GM19455 (cell line): ENCODE data around the gene DNAI1.

ENCODE experiments used
- ATAC-seq: cut with Tn5 transposase; IDR thresholded peaks from one replicate; pipeline ENCODE4 v1.9.1; 2021; ENCODE audit not compliant: unreplicated experiment

Gene DNAI1

GRCh38 chr9:34555936-34556525 is 97.4 kb downstream of the DNAI1 start:
- ATAC-seq = no peak

GRCh38 chr9:34556949-34557348 is 98.3 kb downstream of the DNAI1 start:
- ATAC-seq = no peak

GRCh38 chr9:34557426-34558321 is 99.1 kb downstream of the DNAI1 start:
- ATAC-seq = no peak

- ATAC-seq = no peak
Observed at GRCh38 chr9:34558364-34558763, 99.8 kb downstream of the DNAI1 start.

- ATAC-seq = no peak
Observed at GRCh38 chr9:34558919-34559623, 100.5 kb downstream of the DNAI1 start.

- ATAC-seq = no peak
Observed at GRCh38 chr9:34559624-34560455, 101.2 kb downstream of the DNAI1 start.

- ATAC-seq = no peak
Observed at GRCh38 chr9:34560599-34561214, 102.1 kb downstream of the DNAI1 start.

- no peak for ATAC-seq
Observed at GRCh38 chr9:34562135-34562745, 103.6 kb downstream of the DNAI1 start.

- no peak for ATAC-seq
Observed at GRCh38 chr9:34563262-34563661, 104.7 kb downstream of the DNAI1 start.

GRCh38 chr9:34564617-34565016 is 106.0 kb downstream of the DNAI1 start:
- ATAC-seq = no peak

- no peak for ATAC-seq
Observed at GRCh38 chr9:34565856-34566255, 107.3 kb downstream of the DNAI1 start.

- no peak for ATAC-seq
Observed at GRCh38 chr9:34566322-34566721, 107.7 kb downstream of the DNAI1 start.

- no peak for ATAC-seq
Observed at GRCh38 chr9:34566972-34567371, 108.4 kb downstream of the DNAI1 start.

- ATAC-seq = no peak
Observed at GRCh38 chr9:34568133-34568532, 109.5 kb downstream of the DNAI1 start.

GRCh38 chr9:34568774-34569173 is 110.2 kb downstream of the DNAI1 start:
- no peak for ATAC-seq

GRCh38 chr9:34570376-34570775 is 111.8 kb downstream of the DNAI1 start:
- no peak for ATAC-seq
